ENCODE results near the gene ASB15.
"Not testable (repeated sequence)": the region's sequence is repeated elsewhere in the genome, so short reads cannot be mapped to it uniquely, and the experiment has no call there.

The ASB15 gene

DNA sequence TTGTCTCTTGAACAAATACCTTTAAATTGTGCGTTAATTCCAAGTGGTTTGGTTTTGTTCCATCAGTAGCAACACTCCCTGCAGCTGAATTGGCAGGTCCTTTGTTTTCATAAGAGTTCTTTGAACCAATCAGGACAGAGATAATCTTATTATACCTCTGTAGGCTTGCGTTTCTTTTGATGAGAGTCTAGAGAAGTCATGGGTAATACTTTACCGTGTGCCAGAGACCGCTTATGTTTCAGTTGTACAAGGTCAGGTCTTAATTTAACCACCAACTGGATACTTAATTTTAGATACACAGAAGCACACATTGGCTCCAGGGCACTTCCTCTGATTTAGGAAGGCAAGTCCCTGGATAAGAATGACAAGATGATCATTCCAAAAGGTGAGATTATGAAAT is at the start of gene ASB15:
Gene ASB15 (plus strand): TSS at position 292 of the 400 bp plus-strand sequence. CDS start 12,682 bp downstream, outside the sequence.
- DNase-seq (ENCODE audit: low read depth, low spot score): no peak
- H3K4me1 ChIP-seq (ENCODE audit: control insufficient read depth, insufficient read depth, low read length): no peaks in the 10 kb centered on the region
- H3K9me3 ChIP-seq (ENCODE audit: control insufficient read depth, insufficient read depth, low read length): no peaks in the 10 kb centered on the region
- WGBS (ENCODE audit: insufficient coverage, insufficient read length): no CpG with 5 or more reads among the region's 4 CpGs
- H3K27ac ChIP-seq (ENCODE audit: low read length): no peak within 1 kb of the TSS
- H3K36me3 ChIP-seq (ENCODE audit: control insufficient read depth, insufficient read depth, low read length): no peaks in the 10 kb centered on the region
- no peak within 1 kb of the TSS for H3K4me3 ChIP-seq (ENCODE audit: low read length)
- H3K27me3 ChIP-seq (ENCODE audit: control insufficient read depth, insufficient read depth, low read length): no peaks in the 10 kb centered on the region

- H3K27me3 ChIP-seq (ENCODE audit: control insufficient read depth, insufficient read depth, low read length); DNase-seq (ENCODE audit: low read depth, low spot score); H3K4me3 ChIP-seq (ENCODE audit: low read length); H3K27ac ChIP-seq (ENCODE audit: low read length); H3K9me3 ChIP-seq (ENCODE audit: control insufficient read depth, insufficient read depth, low read length); H3K36me3 ChIP-seq (ENCODE audit: control insufficient read depth, insufficient read depth, low read length); H3K4me1 ChIP-seq (ENCODE audit: control insufficient read depth, insufficient read depth, low read length): not testable (repeated sequence)
These were observed 49.5 kb upstream of the ASB15 start for GRCh38 chr7:123552134-123552533.

GRCh38 chr7:123552641-123553040 is 49.0 kb upstream of the ASB15 start:
- H3K4me3 ChIP-seq (ENCODE audit: low read length): no peak overlapping the region
- no peak for DNase-seq (ENCODE audit: low read depth, low spot score)
- H3K36me3 ChIP-seq (ENCODE audit: control insufficient read depth, insufficient read depth, low read length): no peaks in the 10 kb centered on the region
- no peaks in the 10 kb centered on the region for H3K27me3 ChIP-seq (ENCODE audit: control insufficient read depth, insufficient read depth, low read length)
- H3K4me1 ChIP-seq (ENCODE audit: control insufficient read depth, insufficient read depth, low read length): no peaks in the 10 kb centered on the region; the same call in 1 of the 2 replicates
- H3K27ac ChIP-seq (ENCODE audit: low read length): no peak overlapping the region
- H3K9me3 ChIP-seq (ENCODE audit: control insufficient read depth, insufficient read depth, low read length): no peaks in the 10 kb centered on the region
- WGBS (ENCODE audit: insufficient coverage, insufficient read length): 100% methylated on average over 1 of the region's 2 CpGs

GRCh38 chr7:123553159-123553558 is 48.5 kb upstream of the ASB15 start:
- H3K4me3 ChIP-seq (ENCODE audit: low read length): no peak overlapping the region
- no peaks in the 10 kb centered on the region for H3K9me3 ChIP-seq (ENCODE audit: control insufficient read depth, insufficient read depth, low read length)
- no peaks in the 10 kb centered on the region for H3K27me3 ChIP-seq (ENCODE audit: control insufficient read depth, insufficient read depth, low read length)
- DNase-seq (ENCODE audit: low read depth, low spot score): no peak
- no CpG with 5 or more reads among the region's 3 CpGs for WGBS (ENCODE audit: insufficient coverage, insufficient read length)
- H3K36me3 ChIP-seq (ENCODE audit: control insufficient read depth, insufficient read depth, low read length): no peaks in the 10 kb centered on the region
- no peaks in the 10 kb centered on the region; the same call in 1 of the 2 replicates for H3K4me1 ChIP-seq (ENCODE audit: control insufficient read depth, insufficient read depth, low read length)
- H3K27ac ChIP-seq (ENCODE audit: low read length): no peak overlapping the region

GRCh38 chr7:123555484-123555883 is 46.1 kb upstream of the ASB15 start:
- Histone ChIP-seq H3K4me1 (ENCODE audit: control insufficient read depth, insufficient read depth, low read length) (no peaks in the 10 kb centered on the region; the same call in 1 of the 2 replicates), H3K27ac (ENCODE audit: low read length) (no peak overlapping the region), H3K27me3 (ENCODE audit: control insufficient read depth, insufficient read depth, low read length) (no peaks in the 10 kb centered on the region), H3K36me3 (ENCODE audit: control insufficient read depth, insufficient read depth, low read length) (no peaks in the 10 kb centered on the region), H3K9me3 (ENCODE audit: control insufficient read depth, insufficient read depth, low read length) (no peaks in the 10 kb centered on the region), H3K4me3 (ENCODE audit: low read length) (no peak overlapping the region)
- DNase-seq (ENCODE audit: low read depth, low spot score): no peak

GRCh38 chr7:123557016-123557397 is 44.6 kb upstream of the ASB15 start:
- no peaks in the 10 kb centered on the region; the same call in 1 of the 2 replicates for H3K4me1 ChIP-seq (ENCODE audit: control insufficient read depth, insufficient read depth, low read length)
- no peaks in the 10 kb centered on the region for H3K9me3 ChIP-seq (ENCODE audit: control insufficient read depth, insufficient read depth, low read length)
- H3K4me3 ChIP-seq (ENCODE audit: low read length): peak overlapping the region; percentile 94; the same call in 1 of the 2 replicates
- no peak for DNase-seq (ENCODE audit: low read depth, low spot score)
- H3K27me3 ChIP-seq (ENCODE audit: control insufficient read depth, insufficient read depth, low read length): no peaks in the 10 kb centered on the region
- H3K36me3 ChIP-seq (ENCODE audit: control insufficient read depth, insufficient read depth, low read length): no peaks in the 10 kb centered on the region
- WGBS (ENCODE audit: insufficient coverage, insufficient read length): no CpG with 5 or more reads among the region's 12 CpGs
- H3K27ac ChIP-seq (ENCODE audit: low read length): no peak overlapping the region

GRCh38 chr7:123557398-123558288 is 44.0 kb upstream of the ASB15 start, which contains the start of gene NDUFA5:
Gene NDUFA5 (minus strand): TSS chr7:123557818. CDS start chr7:123557795, 23 bp downstream.
- H3K4me3 ChIP-seq (ENCODE audit: low read length): peak within 1 kb of the TSS; percentile 94
- H3K27me3 ChIP-seq (ENCODE audit: control insufficient read depth, insufficient read depth, low read length): no peaks in the 10 kb centered on the region
- H3K4me1 ChIP-seq (ENCODE audit: control insufficient read depth, insufficient read depth, low read length): no peaks in the 10 kb centered on the region; the same call in 1 of the 2 replicates
- H3K9me3 ChIP-seq (ENCODE audit: control insufficient read depth, insufficient read depth, low read length): no peaks in the 10 kb centered on the region
- H3K27ac ChIP-seq (ENCODE audit: low read length): no peak within 1 kb of the TSS
- peak; percentile 98 for DNase-seq (ENCODE audit: low read depth, low spot score)
- H3K36me3 ChIP-seq (ENCODE audit: control insufficient read depth, insufficient read depth, low read length): no peaks in the 10 kb centered on the region
- no CpG with 5 or more reads among the region's 40 CpGs for WGBS (ENCODE audit: insufficient coverage, insufficient read length)

- H3K27ac ChIP-seq (ENCODE audit: low read length): no peak overlapping the region
- 100% methylated on average over 1 of the region's 4 CpGs for WGBS (ENCODE audit: insufficient coverage, insufficient read length)
- DNase-seq (ENCODE audit: low read depth, low spot score): no peak
- peak overlapping the region; percentile 48; the same call in 1 of the 2 replicates for H3K4me3 ChIP-seq (ENCODE audit: low read length)
- H3K36me3 ChIP-seq (ENCODE audit: control insufficient read depth, insufficient read depth, low read length): no peaks in the 10 kb centered on the region
- no peaks in the 10 kb centered on the region; the same call in 1 of the 2 replicates for H3K4me1 ChIP-seq (ENCODE audit: control insufficient read depth, insufficient read depth, low read length)
- H3K9me3 ChIP-seq (ENCODE audit: control insufficient read depth, insufficient read depth, low read length): no peaks in the 10 kb centered on the region
- H3K27me3 ChIP-seq (ENCODE audit: control insufficient read depth, insufficient read depth, low read length): no peaks in the 10 kb centered on the region
These were observed 43.2 kb upstream of the ASB15 start for GRCh38 chr7:123558289-123558874.

DNA sequence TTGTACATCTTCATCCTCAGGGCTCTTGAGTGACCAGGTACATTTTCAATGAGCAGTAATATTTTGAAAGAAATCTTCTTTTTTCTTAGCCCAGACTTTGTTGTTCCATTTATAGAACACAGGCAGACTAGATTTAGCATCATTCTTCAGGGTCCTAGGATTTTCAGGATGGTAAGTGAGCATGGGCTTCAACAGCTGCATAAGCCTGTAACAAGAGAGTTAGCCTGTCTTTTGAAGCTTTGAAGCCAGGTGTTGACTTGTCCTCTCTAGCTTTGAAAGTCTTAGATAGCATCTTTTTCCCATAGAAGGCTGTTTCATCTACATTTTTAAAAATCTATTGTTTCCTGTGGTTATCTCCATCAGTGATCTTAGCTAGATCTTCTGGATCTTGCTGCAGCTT is 39.5 kb upstream of the ASB15 start:
- Histone ChIP-seq H3K4me1 (ENCODE audit: control insufficient read depth, insufficient read depth, low read length) (no peaks in the 10 kb centered on the region), H3K27ac (ENCODE audit: low read length) (no peak overlapping the region)
- no peak for DNase-seq (ENCODE audit: low read depth, low spot score)

GRCh38 chr7:123569352-123570010 is 32.1 kb upstream of the ASB15 start:
- Histone ChIP-seq H3K4me3 (ENCODE audit: low read length) (no peak overlapping the region), H3K9me3 (ENCODE audit: control insufficient read depth, insufficient read depth, low read length) (no peaks in the 10 kb centered on the region), H3K27me3 (ENCODE audit: control insufficient read depth, insufficient read depth, low read length) (no peaks in the 10 kb centered on the region), H3K4me1 (ENCODE audit: control insufficient read depth, insufficient read depth, low read length) (no peaks in the 10 kb centered on the region), H3K36me3 (ENCODE audit: control insufficient read depth, insufficient read depth, low read length) (no peaks in the 10 kb centered on the region), H3K27ac (ENCODE audit: low read length) (no peak overlapping the region)
- no peak for DNase-seq (ENCODE audit: low read depth, low spot score)
- no CpG with 5 or more reads among the region's 2 CpGs for WGBS (ENCODE audit: insufficient coverage, insufficient read length)

More for the DNA sequence above, 39.5 kb upstream of the ASB15 start:
- no peaks in the 10 kb centered on the region for H3K9me3 ChIP-seq (ENCODE audit: control insufficient read depth, insufficient read depth, low read length)
- H3K27me3 ChIP-seq (ENCODE audit: control insufficient read depth, insufficient read depth, low read length): no peaks in the 10 kb centered on the region
- no peak overlapping the region for H3K4me3 ChIP-seq (ENCODE audit: low read length)
- no peaks in the 10 kb centered on the region for H3K36me3 ChIP-seq (ENCODE audit: control insufficient read depth, insufficient read depth, low read length)

Measured in iPS DF 6.9 (cell line).